Activated CD4-positive, alpha-beta memory T cell treated with anti-CD3 and anti-CD28 coated beads, Interleukin-2, amount 10 ng/mL, durations not matched to agents 7 days and 5 days (primary cell): Measurements from ENCODE around the gene ZNF138. TPM values are rescaled to one million over a fixed set of nuclear protein-coding genes. Genes with fewer than 3 reads are reported as not detected.

Experiments
- CTCF ChIA-PET: fragments of 350-600 bp; sonication (Branson Sonifier 250); formaldehyde crosslinking; loops from one replicate; lab custom pipeline; 2021; ENCODE audit warnings: antibody characterized with exemption, inconsistent platforms; lab: Charles Lee
- POLR2A ChIA-PET: fragments of 350-600 bp; sonication (Branson Sonifier 250); formaldehyde crosslinking; loops from one replicate; lab custom pipeline; 2021; ENCODE audit warnings: antibody characterized with exemption; lab: Charles Lee
- DNase-seq: peaks from one replicate; pipeline ENCODE4 v3.0.0-alpha.2; 2020
- H3K27ac Mint-ChIP-seq: one replicate; pipeline ENCODE4 v1.8.0; 2021; ENCODE audit warnings: mild to moderate bottlenecking, mixed read lengths
- H3K27me3 Mint-ChIP-seq: one replicate; pipeline ENCODE4 v1.8.0; 2021; ENCODE audit warnings: mixed read lengths
- H3K36me3 Mint-ChIP-seq: one replicate; pipeline ENCODE4 v1.8.0; 2021; ENCODE audit warnings: low read depth, mixed read lengths
- H3K4me1 Mint-ChIP-seq: one replicate; pipeline ENCODE4 v1.8.0; 2021; ENCODE audit warnings: mixed read lengths
- H3K4me3 Mint-ChIP-seq: one replicate; pipeline ENCODE4 v1.8.0; 2021; ENCODE audit warnings: mild to moderate bottlenecking, mixed read lengths
- H3K9me3 Mint-ChIP-seq: one replicate; pipeline ENCODE4 v1.8.0; 2021; ENCODE audit warnings: mixed read lengths
- total RNA-seq, 2 experiments: library from RNA; stranded (reverse); gene quantifications; one replicate each; pipeline ENCODE4 v1.2.3, GENCODE V29; 2021

Gene ZNF138
- total RNA-seq, 2 experiments from 2014 or later, result 8.3 to 9.0 TPM

DNA sequence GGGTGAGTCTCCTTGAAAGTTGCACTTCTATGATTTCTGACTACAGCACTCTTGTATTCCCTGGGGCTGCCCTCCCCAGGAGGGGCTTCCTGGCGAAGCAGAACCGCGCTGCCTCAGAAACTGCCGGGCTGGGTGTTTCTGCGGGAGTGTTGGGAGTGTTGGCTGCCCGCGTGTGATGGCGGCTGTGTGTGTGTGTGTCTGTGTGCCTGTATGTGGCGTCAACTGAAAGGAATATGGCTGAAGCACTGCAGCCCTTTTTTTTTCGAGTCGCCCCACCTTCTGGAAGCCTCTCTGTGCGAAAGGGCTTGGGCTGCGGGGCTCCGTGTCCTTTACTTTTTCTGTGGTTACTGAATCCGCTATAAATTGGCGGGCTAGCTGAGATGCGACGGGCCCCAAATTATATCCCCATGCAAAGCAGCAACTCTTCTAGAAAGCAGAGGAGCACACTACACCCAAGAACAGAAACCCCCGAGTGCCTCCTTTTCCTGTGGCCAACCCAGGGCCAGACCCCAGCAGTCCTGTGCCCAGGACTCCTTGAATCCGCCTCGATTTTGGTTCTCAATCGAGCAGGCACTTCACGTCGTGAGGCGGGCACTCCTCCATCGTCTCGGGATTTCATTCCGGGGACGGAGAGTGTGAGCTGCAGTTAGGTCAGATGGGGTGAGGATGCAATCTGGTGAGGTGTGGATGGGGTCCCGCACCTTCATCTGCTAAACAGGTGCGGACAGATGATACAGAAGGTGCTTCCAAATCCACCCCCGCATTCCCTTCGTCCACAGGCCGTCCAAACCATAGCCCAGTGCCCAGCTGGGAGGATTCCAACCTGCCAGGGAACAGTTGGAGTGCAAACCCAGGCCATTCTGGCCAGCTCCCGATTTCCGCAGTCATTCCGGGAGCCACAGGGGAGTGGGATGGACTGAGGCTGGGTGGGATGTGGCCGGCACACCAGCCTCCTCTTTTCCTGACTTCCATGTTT is 86.4 kb downstream of the ZNF138 start:
- POLR2A ChIA-PET, result no interaction called here

DNA sequence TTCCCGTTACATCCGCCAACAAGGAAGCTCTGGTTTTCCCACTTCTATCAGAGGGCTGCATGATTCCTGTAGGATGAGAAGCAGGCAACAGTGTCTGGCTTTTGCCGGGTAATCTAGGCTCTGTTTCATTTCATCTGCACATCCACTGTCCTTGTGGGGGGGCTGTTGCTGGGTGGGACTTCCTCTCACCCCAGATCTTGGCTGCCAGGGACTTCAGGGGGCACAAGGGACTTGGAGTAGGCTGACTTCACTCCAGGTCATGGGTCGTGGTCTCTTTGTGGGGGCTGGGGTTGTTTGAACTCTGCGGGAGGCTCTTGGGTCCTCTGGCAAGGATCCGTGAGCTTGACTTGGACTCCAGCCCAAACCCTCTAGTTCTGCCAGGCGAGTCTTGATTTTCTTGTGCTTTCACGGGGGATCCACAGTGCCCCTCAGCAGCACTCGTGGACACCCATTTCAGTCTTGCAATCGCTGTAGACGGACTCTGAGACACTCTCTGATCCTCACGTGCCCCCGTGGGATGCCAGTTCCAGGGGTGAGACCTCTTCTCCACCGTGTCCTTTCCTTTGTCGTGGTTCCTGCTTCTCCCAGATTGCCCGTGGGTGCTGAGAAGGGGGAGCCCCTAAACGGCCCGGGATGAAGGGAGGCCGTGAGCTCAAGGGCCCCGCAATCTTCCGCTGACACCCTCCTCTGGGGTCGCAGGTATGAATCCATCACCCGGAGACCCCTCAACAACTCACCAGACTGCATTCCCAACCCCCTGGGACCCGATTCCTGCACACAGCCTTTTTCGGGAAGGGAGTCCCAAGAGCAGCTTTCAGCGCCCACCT is 87.4 kb downstream of the ZNF138 start:
- peak; percentile 9 for DNase-seq
- no peaks in the 10 kb centered on the region for H3K36me3 Mint-ChIP-seq
- no peak overlapping the region for H3K4me3 Mint-ChIP-seq
- H3K9me3 Mint-ChIP-seq, result peaks cover 12% of the 10 kb centered on the region
- ChIA-PET CTCF (interaction anchor here (1.0 kb wide), 1 partner anchor 14 kb away, joined by 3 read pairs; no protein-coding TSS in a partner anchor), POLR2A (no interaction called here)
- no peak overlapping the region for H3K27ac Mint-ChIP-seq
- H3K4me1 Mint-ChIP-seq, result no peaks in the 10 kb centered on the region
- H3K27me3 Mint-ChIP-seq, result peaks cover 20% of the 10 kb centered on the region

More for the DNA sequence above, 86.4 kb downstream of the ZNF138 start:
- Mint-ChIP-seq H3K9me3 (peaks cover 12% of the 10 kb centered on the region), H3K27ac (no peak overlapping the region), H3K36me3 (no peaks in the 10 kb centered on the region), H3K4me3 (no peak overlapping the region), H3K27me3 (peaks cover 20% of the 10 kb centered on the region), H3K4me1 (no peaks in the 10 kb centered on the region)
- CTCF ChIA-PET, result interaction anchor here (0.7 to 1.0 kb wide), 2 partner anchors 16 to 279 kb away, joined by 3 read pairs; no protein-coding TSS in a partner anchor
- DNase-seq, result peak; percentile 8

DNA sequence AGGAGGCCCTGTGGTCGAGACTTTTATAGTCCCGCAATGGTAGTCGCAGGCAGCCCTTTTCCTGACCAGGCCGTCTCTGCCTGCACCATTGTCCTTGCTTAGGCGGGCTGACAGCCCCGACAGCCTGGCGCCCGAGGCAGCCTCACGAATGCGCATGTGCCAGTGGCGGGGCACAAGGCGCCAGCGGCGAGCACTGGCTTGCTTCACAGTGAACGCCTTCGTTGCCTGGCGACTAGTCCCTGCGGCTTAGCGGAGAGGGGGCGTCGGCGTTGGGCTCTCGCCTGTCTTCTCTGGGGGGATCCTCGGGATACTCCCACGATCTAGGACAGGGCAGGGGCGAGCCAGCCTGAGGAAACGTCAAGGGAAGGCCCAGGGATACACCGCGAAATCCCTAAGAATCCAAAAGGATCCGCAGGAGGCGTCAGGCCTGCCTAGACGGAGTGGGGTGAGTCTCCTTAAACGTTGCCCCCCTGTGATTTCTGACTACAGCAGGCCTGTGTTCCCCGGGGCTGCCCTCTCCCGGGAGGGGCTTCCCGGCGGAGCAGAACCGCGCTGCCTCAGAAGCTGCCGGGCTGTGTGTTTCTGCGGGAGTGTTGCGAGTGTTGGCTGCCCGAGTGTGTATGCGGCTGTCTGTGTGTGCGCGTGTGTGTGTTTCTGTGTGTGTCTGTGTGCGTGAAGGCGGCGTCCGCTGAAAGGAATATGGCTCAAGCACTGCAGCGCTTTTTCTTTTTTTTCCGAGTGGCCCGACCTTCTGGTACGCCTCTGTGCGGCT is 88.3 kb downstream of the ZNF138 start:
- Mint-ChIP-seq H3K27ac (no peak overlapping the region), H3K9me3 (peaks cover 12% of the 10 kb centered on the region)
- CTCF ChIA-PET, result no interaction called here

More for the DNA sequence above, 88.3 kb downstream of the ZNF138 start:
- peak; percentile 14 for DNase-seq
- H3K4me3 Mint-ChIP-seq, result peak overlapping the region; percentile 32
- peaks cover 23% of the 10 kb centered on the region for H3K27me3 Mint-ChIP-seq
- POLR2A ChIA-PET, result no interaction called here
- no peaks in the 10 kb centered on the region for H3K36me3 Mint-ChIP-seq
- H3K4me1 Mint-ChIP-seq, result no peaks in the 10 kb centered on the region

Other genes starting within 250 kb of the ZNF138 start
- 10 to 100 TPM; 12.8 to 13.0 TPM for gene ZNF680, start 231.4 kb upstream of the ZNF138 start, total RNA-seq
- gene ZNF107, start 128.3 kb upstream of the ZNF138 start, total RNA-seq, result 10 to 100 TPM; 19.5 to 20.0 TPM
- gene ZNF273, start 108.8 kb downstream of the ZNF138 start, total RNA-seq, result 10 to 100 TPM in 1 of 2 experiments, 1 to 10 TPM in 1; 8.4 to 10.5 TPM
- gene ZNF117, start 196.6 kb downstream of the ZNF138 start, total RNA-seq, result 1 to 10 TPM; 4.3 to 4.6 TPM
- 10 to 100 TPM in 1 of 2 experiments, 1 to 10 TPM in 1; 9.6 to 14.4 TPM for gene ERV3-1, start 212.3 kb downstream of the ZNF138 start, total RNA-seq